GM12892 (cell line): ENCODE data around the gene BUD13.

ENCODE experiments used
- POLR2A ChIP-seq: IDR thresholded peaks from 2 replicates; pipeline ENCODE4 v1.6.1; 2011; ENCODE audit warnings: low read depth, low read length, control low read depth
- POLR2AphosphoS5 ChIP-seq: IDR thresholded peaks from 2 replicates; pipeline ENCODE4 v1.6.1; 2011; ENCODE audit warnings: low read depth, low read length, control low read depth
- TAF1 ChIP-seq: IDR thresholded peaks from 2 replicates; pipeline ENCODE4 v1.6.1; 2011; ENCODE audit warnings: low read depth, mild to moderate bottlenecking, control low read depth, low read length, borderline replicate concordance

GRCh38 chr11:116814502-116814901 lies 41.7 kb upstream of the BUD13 start:
- TF ChIP-seq POLR2A (no peak), POLR2AphosphoS5 (no peak), TAF1 (no peak)
